Right atrium auricular region (tissue), 2 donors: ENCODE data around the gene ENTR1. TPM values are rescaled to one million over a fixed set of nuclear protein-coding genes. Genes with fewer than 3 reads are reported as not detected.

Experiments used
- DNase-seq: peaks from one replicate; pipeline ENCODE4 v3.0.0-alpha.2; 2019; ENCODE audit warnings: low spot score
- H3K27ac ChIP-seq, 2 donors: fragments of 200-600 bp; sonication (generic); 1 replicate in 1 of 2; 2 replicates in 1 of 2; pipeline ENCODE4 v1.5.1; 2016 to 2019
- H3K27me3 ChIP-seq, 2 donors: fragments of 200-600 bp; sonication (generic); one replicate each; pipeline versions ENCODE4 v1.5.1 to v1.6.0; 2017 to 2019
- H3K36me3 ChIP-seq: fragments of 200-600 bp; sonication (generic); one replicate; pipeline ENCODE4 v1.5.1; 2016
- H3K4me1 ChIP-seq, 2 donors: fragments of 200-600 bp; sonication (generic); one replicate each; pipeline versions ENCODE4 v1.5.1 to v1.6.0; 2017 to 2019
- H3K4me3 ChIP-seq, 2 donors: fragments of 200-600 bp; sonication (generic); 1 replicate in 1 of 2; 2 replicates in 1 of 2; pipeline ENCODE4 v1.5.1; 2017 to 2019; ENCODE audit warnings: mild to moderate bottlenecking in 1 of 2, moderate library complexity in 1 of 2
- H3K9me3 ChIP-seq, 2 donors: fragments of 200-600 bp; sonication (generic); one replicate each; pipeline ENCODE4 v1.5.1; 2019
- total RNA-seq, 2 donors: library from RNA; depleted of rRNA; stranded (reverse); fragments of >200 nt; gene quantifications; one replicate each; pipeline ENCODE4 v1.1.0, GENCODE V29; 2016
- TF ChIP-seq, protein P1 (sequence below), 2 donors: fragments of 200-600 bp; sonication (generic); IDR thresholded peaks; one replicate each; pipeline ENCODE4 v1.5.1; 2019; ENCODE audit warnings: antibody characterized with exemption in 2 of 2

Gene ENTR1
- total RNA-seq, 2 donors from 2014 or later, result 10.3 to 17.6 TPM

- H3K36me3 ChIP-seq, result peaks cover 50% of the 10 kb centered on the region
- no peaks in the 10 kb centered on the region for H3K27me3 ChIP-seq
- DNase-seq, result no peak
- H3K4me3 ChIP-seq, result no peak overlapping the region
- no peaks in the 10 kb centered on the region for H3K9me3 ChIP-seq
- peaks cover 0 to 15% of the 10 kb centered on the region in 2 donors for H3K4me1 ChIP-seq
- no peak overlapping the region for H3K27ac ChIP-seq
- TF ChIP-seq, protein P1, sequence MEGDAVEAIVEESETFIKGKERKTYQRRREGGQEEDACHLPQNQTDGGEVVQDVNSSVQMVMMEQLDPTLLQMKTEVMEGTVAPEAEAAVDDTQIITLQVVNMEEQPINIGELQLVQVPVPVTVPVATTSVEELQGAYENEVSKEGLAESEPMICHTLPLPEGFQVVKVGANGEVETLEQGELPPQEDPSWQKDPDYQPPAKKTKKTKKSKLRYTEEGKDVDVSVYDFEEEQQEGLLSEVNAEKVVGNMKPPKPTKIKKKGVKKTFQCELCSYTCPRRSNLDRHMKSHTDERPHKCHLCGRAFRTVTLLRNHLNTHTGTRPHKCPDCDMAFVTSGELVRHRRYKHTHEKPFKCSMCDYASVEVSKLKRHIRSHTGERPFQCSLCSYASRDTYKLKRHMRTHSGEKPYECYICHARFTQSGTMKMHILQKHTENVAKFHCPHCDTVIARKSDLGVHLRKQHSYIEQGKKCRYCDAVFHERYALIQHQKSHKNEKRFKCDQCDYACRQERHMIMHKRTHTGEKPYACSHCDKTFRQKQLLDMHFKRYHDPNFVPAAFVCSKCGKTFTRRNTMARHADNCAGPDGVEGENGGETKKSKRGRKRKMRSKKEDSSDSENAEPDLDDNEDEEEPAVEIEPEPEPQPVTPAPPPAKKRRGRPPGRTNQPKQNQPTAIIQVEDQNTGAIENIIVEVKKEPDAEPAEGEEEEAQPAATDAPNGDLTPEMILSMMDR (IDR thresholded peaks at IDR 0.05), result no peak
Measured at GRCh38 chr9:136395020-136395340, 15.4 kb downstream of the ENTR1 start.

GRCh38 chr9:136394312-136395019 is 15.9 kb downstream of the ENTR1 start:
- TF ChIP-seq, protein P1 (IDR thresholded peaks at IDR 0.05), result no peak
- H3K4me3 ChIP-seq, result no peak overlapping the region
- no peak for DNase-seq
- no peak overlapping the region for H3K27ac ChIP-seq
- H3K9me3 ChIP-seq, result no peaks in the 10 kb centered on the region
- H3K4me1 ChIP-seq, result peaks cover 0 to 13% of the 10 kb centered on the region in 2 donors
- H3K27me3 ChIP-seq, result no peaks in the 10 kb centered on the region
- peaks cover 53% of the 10 kb centered on the region for H3K36me3 ChIP-seq

GRCh38 chr9:136393531-136393930 is 16.9 kb downstream of the ENTR1 start:
- TF ChIP-seq, protein P1 (IDR thresholded peaks at IDR 0.05), result no peak
- H3K27me3 ChIP-seq, result no peaks in the 10 kb centered on the region
- no peak overlapping the region for H3K4me3 ChIP-seq
- DNase-seq, result no peak
- H3K9me3 ChIP-seq, result no peaks in the 10 kb centered on the region
- H3K27ac ChIP-seq, result no peak overlapping the region
- H3K4me1 ChIP-seq, result peaks cover 0 to 4% of the 10 kb centered on the region in 2 donors
- peaks cover 62% of the 10 kb centered on the region for H3K36me3 ChIP-seq

GRCh38 chr9:136392538-136393449 is 17.6 kb downstream of the ENTR1 start:
- no peaks in the 10 kb centered on the region for H3K27me3 ChIP-seq
- peaks cover 70% of the 10 kb centered on the region for H3K36me3 ChIP-seq
- H3K27ac ChIP-seq, result no peak overlapping the region
- no peak for DNase-seq
- TF ChIP-seq, protein P1 (IDR thresholded peaks at IDR 0.05), result no peak
- H3K9me3 ChIP-seq, result no peaks in the 10 kb centered on the region
- no peak overlapping the region for H3K4me3 ChIP-seq
- H3K4me1 ChIP-seq, result no peaks in the 10 kb centered on the region

GRCh38 chr9:136391737-136392537 is 18.5 kb downstream of the ENTR1 start:
- no peak overlapping the region for H3K4me3 ChIP-seq
- no peaks in the 10 kb centered on the region for H3K27me3 ChIP-seq
- H3K9me3 ChIP-seq, result no peaks in the 10 kb centered on the region
- DNase-seq, result no peak
- no peak overlapping the region for H3K27ac ChIP-seq
- no peaks in the 10 kb centered on the region for H3K4me1 ChIP-seq
- TF ChIP-seq, protein P1 (IDR thresholded peaks at IDR 0.05), result no peak
- peaks cover 78% of the 10 kb centered on the region for H3K36me3 ChIP-seq
